Stomach (tissue), 9 donors: Measurements from ENCODE around the gene ABLIM2. TPM values are rescaled to one million over a fixed set of nuclear protein-coding genes. Genes with fewer than 3 reads are reported as not detected.

Experiments
- DNase-seq, 2 donors: peaks; one replicate each; pipeline versions ENCODE4 v3.0.0 to v3.0.0-alpha.2; 2013 to 2019
- H3K27ac ChIP-seq, 5 donors: fragments of 200-600 bp in 4 of 5; sonication (generic) in 4 of 5; one replicate each; pipeline ENCODE4 v1.5.1; 2013 to 2019; ENCODE audit warnings: mild to moderate bottlenecking in 1 of 5, moderate library complexity in 1 of 5
- H3K27me3 ChIP-seq, 3 donors: fragments of 200-600 bp; sonication (generic); one replicate each; pipeline ENCODE4 v1.5.1; 2017 to 2019; ENCODE audit warnings: mixed run types in 1 of 3
- H3K36me3 ChIP-seq, 4 donors: fragments of 200-600 bp; sonication (generic); 1 replicate in 3 of 4; 2 replicates in 1 of 4; pipeline ENCODE4 v1.5.1; 2016 to 2019
- H3K4me1 ChIP-seq, 4 donors: fragments of 200-600 bp; sonication (generic); one replicate each; pipeline ENCODE4 v1.5.1; 2016 to 2019
- H3K4me3 ChIP-seq, 4 donors: fragments of 200-600 bp; sonication (generic) in 3 of 4; one replicate each; pipeline ENCODE4 v1.5.1; 2016 to 2019; ENCODE audit warnings: mild to moderate bottlenecking in 1 of 4
- H3K9me3 ChIP-seq, 4 donors: fragments of 200-600 bp; sonication (generic); one replicate each; pipeline ENCODE4 v1.5.1; 2016 to 2019
- EP300 ChIP-seq: sonication (generic); formaldehyde crosslinking; IDR thresholded peaks from one replicate; pipeline ENCODE4 v1.6.1; 2017; ENCODE audit warnings: antibody characterized with exemption
- POLR2A ChIP-seq, 4 donors: fragments of 450-650 bp; IDR thresholded peaks; one replicate each; pipeline ENCODE4 v1.6.1; 2016; ENCODE audit warnings: antibody characterized with exemption in 4 of 4, control low read depth in 2 of 4, mild to moderate bottlenecking in 1 of 4, moderate library complexity in 1 of 4
- POLR2AphosphoS5 ChIP-seq, 3 donors: sonication (generic); formaldehyde crosslinking; IDR thresholded peaks; one replicate each; pipeline ENCODE4 v1.6.1; 2016; ENCODE audit warnings: antibody characterized with exemption in 3 of 3
- WGBS, 5 donors: extraction: QIAGEN DNeasy Blood & Tissue Kit in 3 of 5; methylation state at CpG; one replicate each; pipeline versions ENCODE4 v1.1.5 to v1.1.7; 2013 to 2018; 5-methylcytosine and 5-hydroxymethylcytosine counted together
- intact Hi-C: fragments of 100-400 bp; cut with DNase I; formaldehyde crosslinking; loops from one replicate; pipeline ENCODE4 v1.15.1; 2023; ENCODE audit warnings: low total_unique reads
- polyA plus RNA-seq, 3 donors: library from polyadenylated mRNA; stranded (reverse); fragments of 200-250 nt; gene quantifications; one replicate each; pipeline ENCODE4 v1.2.3, GENCODE V29; 2013
- total RNA-seq, 5 donors: library from RNA; depleted of rRNA; stranded (reverse); fragments of >200 nt; gene quantifications; one replicate each; pipeline versions ENCODE4 v1.1.0 to v1.2.3, GENCODE V29; 2014 to 2016
- TF ChIP-seq, protein P1 (sequence below), 7 experiments: fragments of 450-650 bp in 4 of 7; fragments of 200-600 bp in 3 of 7; sonication (generic) in 3 of 7; IDR thresholded peaks; one replicate each; pipeline ENCODE4 v1.5.1; 2016 to 2019; ENCODE audit warnings: antibody characterized with exemption in 7 of 7, control low read depth in 2 of 7, mild to moderate bottlenecking in 1 of 7
- donor health status: healthy with polysubstance abuse.
- donor health status: Bipolar disorder and iron deficiency.
- donor health status: healthy.

Gene ABLIM2
- total and polyA plus RNA-seq, 8 donors: 2.3 to 28.0 (median 5.5) TPM

DNA sequence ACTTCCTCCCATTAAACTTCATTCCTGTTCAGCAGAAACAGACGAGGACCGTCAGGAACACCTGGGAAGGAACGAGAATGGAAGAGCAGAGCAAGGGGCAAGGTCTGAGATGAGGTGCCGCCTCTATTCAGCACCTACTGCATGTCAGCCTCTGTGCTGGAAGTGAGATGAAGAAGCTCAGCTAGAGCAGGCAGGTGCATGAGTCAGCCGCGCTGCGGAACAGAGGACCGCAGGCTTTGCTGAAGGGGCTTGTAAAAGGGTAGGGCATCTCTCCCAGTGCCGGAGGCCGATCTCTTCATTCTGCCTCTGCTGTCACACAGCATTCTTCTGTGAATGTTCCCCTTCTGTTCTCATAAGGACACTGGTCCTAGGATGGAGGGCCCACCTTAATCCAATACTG, 6.1 kb upstream of the ABLIM2 start:
- H3K27ac ChIP-seq: no peak overlapping the region
- DNase-seq: no peak
- intact Hi-C loops: no loop called here
- peaks cover 8 to 21% (median 11%) of the 10 kb centered on the region in 4 donors for H3K4me1 ChIP-seq
- 78 to 94% (median 91%) methylated on average over 10 of the region's 10 CpGs for WGBS, 5 donors
- H3K9me3 ChIP-seq: peaks cover 0 to 14% (median 10%) of the 10 kb centered on the region in 4 donors
- no peak overlapping the region for H3K4me3 ChIP-seq
- no peaks in the 10 kb centered on the region for H3K36me3 ChIP-seq
- H3K27me3 ChIP-seq: no peaks in the 10 kb centered on the region
- TF ChIP-seq POLR2A (IDR thresholded peaks at IDR 0.05) (no peak), POLR2AphosphoS5 (IDR thresholded peaks at IDR 0.05) (no peak), EP300 (no peak)
- TF ChIP-seq, protein P1, sequence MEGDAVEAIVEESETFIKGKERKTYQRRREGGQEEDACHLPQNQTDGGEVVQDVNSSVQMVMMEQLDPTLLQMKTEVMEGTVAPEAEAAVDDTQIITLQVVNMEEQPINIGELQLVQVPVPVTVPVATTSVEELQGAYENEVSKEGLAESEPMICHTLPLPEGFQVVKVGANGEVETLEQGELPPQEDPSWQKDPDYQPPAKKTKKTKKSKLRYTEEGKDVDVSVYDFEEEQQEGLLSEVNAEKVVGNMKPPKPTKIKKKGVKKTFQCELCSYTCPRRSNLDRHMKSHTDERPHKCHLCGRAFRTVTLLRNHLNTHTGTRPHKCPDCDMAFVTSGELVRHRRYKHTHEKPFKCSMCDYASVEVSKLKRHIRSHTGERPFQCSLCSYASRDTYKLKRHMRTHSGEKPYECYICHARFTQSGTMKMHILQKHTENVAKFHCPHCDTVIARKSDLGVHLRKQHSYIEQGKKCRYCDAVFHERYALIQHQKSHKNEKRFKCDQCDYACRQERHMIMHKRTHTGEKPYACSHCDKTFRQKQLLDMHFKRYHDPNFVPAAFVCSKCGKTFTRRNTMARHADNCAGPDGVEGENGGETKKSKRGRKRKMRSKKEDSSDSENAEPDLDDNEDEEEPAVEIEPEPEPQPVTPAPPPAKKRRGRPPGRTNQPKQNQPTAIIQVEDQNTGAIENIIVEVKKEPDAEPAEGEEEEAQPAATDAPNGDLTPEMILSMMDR (IDR thresholded peaks at IDR 0.05): no peak

DNA sequence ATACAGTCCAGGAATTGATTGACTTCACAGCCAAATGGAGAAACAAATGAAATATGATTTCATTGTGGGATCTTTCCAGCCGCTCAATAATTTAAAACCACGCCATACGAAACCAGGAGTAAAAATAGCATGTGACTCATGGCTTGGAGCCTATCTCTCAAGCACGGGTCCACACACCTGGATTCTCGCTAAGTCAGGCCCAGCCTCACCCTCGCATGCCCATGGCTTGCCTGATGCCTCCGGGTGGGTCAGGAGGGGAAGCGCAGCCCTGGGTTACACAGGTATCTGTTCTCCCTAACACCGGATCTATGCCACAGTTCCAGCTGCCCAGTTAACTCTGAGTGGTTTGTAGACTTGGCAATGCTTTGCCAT, 5.6 kb upstream of the ABLIM2 start:
- Histone ChIP-seq H3K36me3 (no peaks in the 10 kb centered on the region), H3K4me3 (no peak overlapping the region), H3K27me3 (no peaks in the 10 kb centered on the region), H3K27ac (no peak overlapping the region), H3K9me3 (peaks cover 0 to 12% (median 10%) of the 10 kb centered on the region in 4 donors), H3K4me1 (peaks cover 13 to 26% (median 16%) of the 10 kb centered on the region in 4 donors)
- 43 to 60% (median 49%) methylated on average over 9 of the region's 9 CpGs for WGBS, 5 donors
- TF ChIP-seq POLR2A (IDR thresholded peaks at IDR 0.05) (no peak), EP300 (no peak), POLR2AphosphoS5 (IDR thresholded peaks at IDR 0.05) (no peak)
- TF ChIP-seq, protein P1 (IDR thresholded peaks at IDR 0.05): no peak
- DNase-seq: peak in 1 of 2 donors; percentile 36
- intact Hi-C loops: no loop called here

DNA sequence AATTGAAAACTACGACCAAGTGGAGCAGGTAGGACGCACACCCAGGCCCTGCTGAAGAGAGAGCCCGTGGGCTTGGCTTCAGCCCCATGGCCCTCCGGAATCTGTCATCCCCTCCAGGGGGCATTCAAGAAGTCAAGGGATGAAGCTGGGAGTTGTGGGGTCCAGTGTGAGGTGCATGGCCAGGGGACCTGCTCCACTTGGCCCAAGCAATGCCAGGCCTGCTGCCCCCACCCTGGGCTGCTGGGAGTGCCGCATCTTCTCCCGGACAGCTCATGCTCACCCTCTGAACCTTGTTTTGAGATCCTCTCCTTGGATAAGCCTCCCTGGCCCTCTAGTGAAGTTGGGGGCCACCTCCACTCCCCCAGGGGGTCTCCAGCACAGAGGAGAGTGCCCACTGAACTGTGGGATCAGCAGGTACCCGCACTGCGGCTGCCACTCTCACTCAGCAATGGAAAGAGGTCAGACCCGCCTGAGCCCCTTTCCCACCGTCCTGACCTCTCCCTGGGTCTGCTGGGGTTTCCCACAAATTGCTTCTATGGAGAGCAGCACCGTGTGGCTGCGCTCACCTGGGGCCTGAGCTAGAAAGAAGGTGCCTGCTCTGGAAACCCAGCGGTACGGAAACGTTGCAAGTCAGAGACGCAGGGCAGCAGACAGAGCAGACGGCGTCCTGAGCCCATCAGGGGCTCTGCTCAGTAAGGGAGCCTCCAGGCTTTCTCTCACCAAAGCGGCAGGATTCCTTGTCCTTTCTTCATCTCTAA, 5.0 kb upstream of the ABLIM2 start:
- 77 to 85% (median 82%) methylated on average over 16 to 19 of the region's 19 CpGs for WGBS, 5 donors
- peaks cover 14 to 26% (median 18%) of the 10 kb centered on the region in 4 donors for H3K4me1 ChIP-seq
- H3K36me3 ChIP-seq: no peaks in the 10 kb centered on the region
- no peak overlapping the region for H3K4me3 ChIP-seq
- intact Hi-C loops: no loop called here
- no peak overlapping the region for H3K27ac ChIP-seq
- H3K9me3 ChIP-seq: peaks cover 0 to 8% (median 5%) of the 10 kb centered on the region in 4 donors
- H3K27me3 ChIP-seq: no peaks in the 10 kb centered on the region
- DNase-seq: no peak
- TF ChIP-seq POLR2A (IDR thresholded peaks at IDR 0.05) (no peak), EP300 (no peak), POLR2AphosphoS5 (IDR thresholded peaks at IDR 0.05) (no peak)
- TF ChIP-seq, protein P1 (IDR thresholded peaks at IDR 0.05): no peak

DNA sequence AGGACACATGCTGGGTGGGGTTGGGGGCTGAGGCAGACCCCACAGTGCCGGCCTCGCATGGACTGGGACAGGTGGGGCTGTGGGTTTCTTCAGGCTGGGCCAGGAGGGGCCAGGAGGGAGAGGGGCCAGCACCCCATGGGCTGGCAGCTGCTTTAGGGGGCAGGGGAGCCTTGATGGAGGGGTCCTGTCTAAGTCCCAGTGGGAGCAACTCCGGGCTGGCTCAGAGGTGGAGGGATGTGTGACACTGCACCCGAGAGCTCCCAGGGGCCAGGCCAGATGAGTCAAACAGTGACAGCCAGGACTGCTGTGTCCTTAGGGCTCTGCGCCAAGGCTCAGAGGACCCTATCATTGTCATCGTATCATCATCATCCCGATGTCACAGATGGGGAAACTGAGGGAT, 4.4 kb upstream of the ABLIM2 start:
- WGBS, 5 donors: 79 to 86% (median 82%) methylated on average over 5 to 7 of the region's 7 CpGs
- intact Hi-C loops: no loop called here
- Histone ChIP-seq H3K4me3 (no peak overlapping the region), H3K4me1 (peaks cover 17 to 29% (median 23%) of the 10 kb centered on the region in 4 donors), H3K27me3 (peaks cover 0 to 5% (median 4%) of the 10 kb centered on the region in 3 donors), H3K9me3 (peaks cover 0 to 2% (median under 1%) of the 10 kb centered on the region in 4 donors), H3K27ac (no peak overlapping the region), H3K36me3 (no peaks in the 10 kb centered on the region)
- no peak for DNase-seq
- TF ChIP-seq POLR2AphosphoS5 (IDR thresholded peaks at IDR 0.05) (no peak), POLR2A (IDR thresholded peaks at IDR 0.05) (no peak), EP300 (no peak)

DNA sequence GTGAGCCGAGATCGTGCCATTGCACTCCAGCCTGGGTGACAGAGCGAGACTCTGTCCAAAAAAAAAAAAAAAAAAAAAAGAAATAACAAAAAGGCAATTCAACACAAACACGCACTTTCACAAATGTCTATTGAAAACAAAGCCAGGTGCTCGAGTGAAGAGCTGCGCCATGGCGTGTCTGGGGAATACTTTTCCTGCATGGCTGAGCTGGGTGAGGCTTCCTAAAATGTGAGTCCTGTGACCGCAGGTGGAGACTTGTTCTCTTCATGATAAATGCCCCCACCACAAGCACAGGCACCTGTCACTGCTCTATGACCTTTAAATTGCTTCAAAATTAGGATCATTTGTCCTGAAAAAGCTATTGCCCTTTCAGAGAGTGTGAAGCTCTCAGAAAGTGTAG, 4.0 kb upstream of the ABLIM2 start:
- TF ChIP-seq POLR2AphosphoS5 (IDR thresholded peaks at IDR 0.05): no peak
- TF ChIP-seq POLR2A (IDR thresholded peaks at IDR 0.05): no peak
- TF ChIP-seq, protein P1 (IDR thresholded peaks at IDR 0.05): no peak
- TF ChIP-seq EP300: no peak
- H3K27me3 ChIP-seq: peaks cover 0 to 9% (median 8%) of the 10 kb centered on the region in 3 donors
- 79 to 85% (median 84%) methylated on average over 8 of the region's 8 CpGs for WGBS, 5 donors
- H3K36me3 ChIP-seq: no peaks in the 10 kb centered on the region
- DNase-seq: no peak
- H3K4me3 ChIP-seq: no peak overlapping the region
- no peaks in the 10 kb centered on the region for H3K9me3 ChIP-seq
- H3K4me1 ChIP-seq: peaks cover 21 to 29% (median 27%) of the 10 kb centered on the region in 4 donors
- intact Hi-C loops: no loop called here
- H3K27ac ChIP-seq: no peak overlapping the region
